Endothelial cell of umbilical vein (primary cell): ENCODE results near the gene SETD1A. TPM values are rescaled to one million over a fixed set of nuclear protein-coding genes. Genes with fewer than 3 reads are reported as not detected.

ENCODE experiments used
- BruUV-seq: library from RNA; stranded (reverse); fragments of 400-500 nt; replicated peaks from 2 replicates; lab custom pipeline; 2021; lab: Mats Ljungman, UMichigan
- CTCF ChIA-PET: fragments of 300-600, 350-600 bp; sonication (Branson Sonifier 250); formaldehyde crosslinking; loops from one replicate; lab custom pipeline; 2021; ENCODE audit warnings: antibody characterized with exemption, inconsistent platforms; lab: Charles Lee
- POLR2A ChIA-PET: fragments of 300-600, 350-600 bp; sonication (Branson Sonifier 250); formaldehyde crosslinking; loops from one replicate; lab custom pipeline; 2021; ENCODE audit warnings: antibody characterized with exemption, inconsistent platforms; lab: Charles Lee
- DNase-seq: peaks from one replicate; pipeline ENCODE4 v3.0.0-alpha.2; 2011; ENCODE audit warnings: low read depth, low spot score
- FAIRE-seq: peaks from 2 replicates; lab custom pipeline; 2011; peaks lifted over from hg19 to GRCh38; lab: Jason Lieb, UNC
- H2AFZ ChIP-seq: 2 replicates; pipeline ENCODE4 v1.6.0; 2012; ENCODE audit warnings: low read depth, low read length, control low read depth, inconsistent platforms
- H3K27ac ChIP-seq: 2 replicates; pipeline ENCODE4 v1.5.1; 2011; ENCODE audit warnings: low read depth, mild to moderate bottlenecking, control low read depth, low read length, moderate library complexity; ENCODE audit not compliant: insufficient read depth
- H3K27me3 ChIP-seq, 2 experiments: 2 replicates each; pipeline versions ENCODE4 v1.6.0 to v1.6.1; 2011; ENCODE audit warnings: low read length in 2 of 2, mixed read lengths in 1 of 2; ENCODE audit not compliant: control insufficient read depth in 2 of 2, insufficient read depth in 2 of 2
- H3K36me3 ChIP-seq, 2 experiments: 2 replicates in 1 of 2; 3 replicates in 1 of 2; pipeline ENCODE4 v1.5.1; 2011; ENCODE audit warnings: low read length in 2 of 2, mild to moderate bottlenecking in 1 of 2, moderate library complexity in 1 of 2; ENCODE audit not compliant: control insufficient read depth in 2 of 2, insufficient read depth in 2 of 2; ENCODE audit errors: extremely low read depth in 1 of 2
- H3K4me1 ChIP-seq: 3 replicates; pipeline ENCODE4 v1.5.1; 2011; ENCODE audit warnings: mild to moderate bottlenecking, low read length; ENCODE audit not compliant: control insufficient read depth, insufficient read depth; ENCODE audit errors: extremely low read depth
- H3K4me2 ChIP-seq: 2 replicates; pipeline ENCODE4 v1.6.1; 2011; ENCODE audit warnings: low read length, control low read depth, mixed read lengths; ENCODE audit not compliant: insufficient read depth
- H3K4me3 ChIP-seq, 3 experiments: fragments of 200-600 bp in 1 of 3; sonication (generic), shearing (Covaris generic) in 1 of 3; replicated peaks in 1 of 3; 2 replicates each; pipeline ENCODE4 v1.5.1; 2011 to 2016; ENCODE audit warnings: control low read depth in 3 of 3, low read length in 3 of 3, mild to moderate bottlenecking in 2 of 3, inconsistent platforms in 1 of 3, low read depth in 1 of 3, moderate library complexity in 1 of 3; ENCODE audit not compliant: insufficient read depth in 1 of 3
- H3K79me2 ChIP-seq: 2 replicates; pipeline ENCODE4 v1.6.0; 2012; ENCODE audit warnings: low read length, inconsistent platforms; ENCODE audit not compliant: control insufficient read depth, insufficient read depth
- H3K9ac ChIP-seq: replicated peaks from 2 replicates; pipeline ENCODE3; 2011; ENCODE audit warnings: low read length, control low read depth; ENCODE audit not compliant: insufficient read depth; ENCODE audit errors: extremely low read depth
- H3K9me1 ChIP-seq: replicated peaks from 3 replicates; pipeline ENCODE4 v1.6.0; 2011; ENCODE audit warnings: mild to moderate bottlenecking, low read length; ENCODE audit not compliant: control insufficient read depth, insufficient read depth; ENCODE audit errors: extremely low read depth
- H3K9me3 ChIP-seq: replicated peaks from 2 replicates; pipeline ENCODE4 v1.5.1; 2012; ENCODE audit warnings: low read length, inconsistent platforms; ENCODE audit not compliant: control insufficient read depth, insufficient read depth
- H4K20me1 ChIP-seq: replicated peaks from 2 replicates; pipeline ENCODE3; 2011; ENCODE audit warnings: mild to moderate bottlenecking, low read length; ENCODE audit not compliant: control insufficient read depth, insufficient read depth; ENCODE audit errors: extremely low read depth
- CTCF ChIP-seq, 2 donors: IDR thresholded peaks; 1 replicate in 1 of 2; 2 replicates in 1 of 2; pipeline ENCODE4 v1.5.1; 2011; ENCODE audit warnings: low read length in 2 of 2, mild to moderate bottlenecking in 2 of 2, moderate library complexity in 2 of 2, control low read depth in 1 of 2, inconsistent platforms in 1 of 2, low read depth in 1 of 2; ENCODE audit not compliant: insufficient read depth in 1 of 2; ENCODE audit errors: extremely low read depth in 1 of 2
- EZH2 ChIP-seq: IDR thresholded peaks from 2 replicates; pipeline ENCODE4 v1.6.1; 2012; ENCODE audit warnings: borderline replicate concordance, low read depth, mild to moderate bottlenecking, moderate library complexity, low read length, inconsistent platforms; ENCODE audit not compliant: severe bottlenecking
- FOS ChIP-seq: IDR thresholded peaks from 2 replicates; pipeline ENCODE4 v1.6.1; 2011; ENCODE audit warnings: mild to moderate bottlenecking, low read length, moderate library complexity, borderline replicate concordance; ENCODE audit not compliant: insufficient read depth
- GATA2 ChIP-seq: IDR thresholded peaks from 2 replicates; pipeline ENCODE4 v1.7.0; 2011; ENCODE audit warnings: low read depth, mild to moderate bottlenecking, moderate library complexity, mixed read lengths, low read length; ENCODE audit not compliant: insufficient read length, insufficient read depth
- JUN ChIP-seq: IDR thresholded peaks from 2 replicates; pipeline ENCODE4 v1.6.1; 2011; ENCODE audit warnings: borderline replicate concordance, low read depth; ENCODE audit not compliant: insufficient read length, insufficient read depth
- MYC ChIP-seq: IDR thresholded peaks from one replicate; pipeline ENCODE4 v1.6.1; 2011; ENCODE audit warnings: mild to moderate bottlenecking, low read depth, low read length
- POLR2A ChIP-seq: IDR thresholded peaks from 2 replicates; pipeline ENCODE4 v1.6.1; 2012; ENCODE audit warnings: low read depth, mild to moderate bottlenecking, control low read depth, low read length
- POLR2AphosphoS5 ChIP-seq: IDR thresholded peaks from 2 replicates; pipeline ENCODE4 v1.6.1; 2012; ENCODE audit warnings: low read depth, mild to moderate bottlenecking, control low read depth, low read length, moderate library complexity; ENCODE audit not compliant: insufficient read depth
- dilution Hi-C: fragments of 300-500 bp; cut with MboI; formaldehyde crosslinking; loops from one replicate; pipeline ENCODE4 v1.15.0; 2019; ENCODE audit warnings: low sequenced_read_pairs; ENCODE audit not compliant: extremely low pct_ligation_motif_present
- intact Hi-C: fragments of 100-400 bp; cut with micrococcal nuclease; formaldehyde crosslinking; loops from one replicate; pipeline ENCODE4 v1.10.0; 2022
- polyA plus RNA-seq, 4 experiments: library from polyadenylated mRNA; depleted of rRNA in 3 of 4; stranded (reverse) in 3 of 4; unstranded in 1 of 4; fragments of >200 nt; gene quantifications; 2 replicates each; pipeline versions ENCODE4 v1.2.1 to v1.2.3, GENCODE V29; 2011 to 2012; ENCODE audit warnings: missing spikeins in 1 of 4
- total RNA-seq: library from RNA; stranded (reverse); gene quantifications from 2 replicates; pipeline ENCODE4 v1.2.3, GENCODE V29; 2021
- TF ChIP-seq, protein P1 (sequence below): IDR thresholded peaks from 2 replicates; pipeline ENCODE4 v1.6.1; 2011; ENCODE audit not compliant: insufficient read depth, insufficient read length

The SETD1A gene
- total and polyA plus RNA-seq, 2 donors (not counting 3 experiments of a cell fraction or from before 2014, with no cell fraction given), result 3.5 to 21.3 TPM

DNA sequence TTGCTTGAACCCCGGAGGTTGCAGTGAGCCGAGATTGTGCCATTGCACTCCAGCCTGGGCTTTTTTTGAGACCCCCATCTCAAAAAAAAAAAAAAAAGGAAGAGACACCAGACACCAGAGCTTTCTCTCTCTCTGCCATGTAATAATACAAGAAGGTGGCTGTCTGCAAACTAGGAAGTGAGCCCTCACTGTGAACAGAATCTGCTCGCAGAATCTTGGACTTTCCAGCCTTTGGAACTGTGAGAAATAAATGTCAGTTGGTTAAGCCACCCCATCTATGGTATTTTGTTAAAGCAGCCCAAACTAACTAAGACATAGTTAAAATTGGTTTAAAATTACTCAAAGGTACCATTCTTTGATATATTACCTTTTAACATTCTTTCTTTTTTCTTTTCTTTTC is 63.0 kb downstream of the SETD1A start:
- H3K36me3 ChIP-seq, result no peaks in the 10 kb centered on the region
- H4K20me1 ChIP-seq, result no peaks in the 10 kb centered on the region
- intact Hi-C loops, result no loop called here
- ChIA-PET CTCF (interaction anchor here (0.8 to 1.0 kb wide), 3 partner anchors 10 to 848 kb away, joined by 3 to 4 read pairs (median 3); no protein-coding TSS in a partner anchor), POLR2A (no interaction called here)
- FAIRE-seq, result no peak
- no peaks in the 10 kb centered on the region for H3K79me2 ChIP-seq
- H3K9me1 ChIP-seq, result no peaks in the 10 kb centered on the region
- no peak for TF ChIP-seq EZH2
- H3K27ac ChIP-seq, result no peak overlapping the region
- H3K4me1 ChIP-seq, result no peaks in the 10 kb centered on the region
- no peaks in the 10 kb centered on the region for H3K9me3 ChIP-seq
- DNase-seq, result no peak
- no peak overlapping the region for H3K4me2 ChIP-seq
- no peak overlapping the region for H3K4me3 ChIP-seq
- BruUV-seq, result no TSS peak
- H3K27me3 ChIP-seq, result no peaks in the 10 kb centered on the region
- dilution Hi-C loops, result no loop called here
- no peak overlapping the region for H3K9ac ChIP-seq
- H2AFZ ChIP-seq, result no peak overlapping the region

- Histone ChIP-seq H2AFZ (no peak overlapping the region), H3K4me2 (no peak overlapping the region), H3K27me3 (no peaks in the 10 kb centered on the region), H3K4me3 (no peak overlapping the region), H3K79me2 (no peaks in the 10 kb centered on the region), H3K27ac (no peak overlapping the region), H3K9me3 (no peaks in the 10 kb centered on the region), H4K20me1 (no peaks in the 10 kb centered on the region), H3K4me1 (no peaks in the 10 kb centered on the region), H3K36me3 (no peaks in the 10 kb centered on the region), H3K9me1 (no peaks in the 10 kb centered on the region), H3K9ac (no peak overlapping the region)
- dilution Hi-C loops (no loop called here), intact Hi-C loops (no loop called here)
- no TSS peak for BruUV-seq
- POLR2A ChIA-PET, result no interaction called here
- no peak for FAIRE-seq
- TF ChIP-seq POLR2AphosphoS5, result no peak
- no peak for TF ChIP-seq GATA2
- TF ChIP-seq, protein P1, sequence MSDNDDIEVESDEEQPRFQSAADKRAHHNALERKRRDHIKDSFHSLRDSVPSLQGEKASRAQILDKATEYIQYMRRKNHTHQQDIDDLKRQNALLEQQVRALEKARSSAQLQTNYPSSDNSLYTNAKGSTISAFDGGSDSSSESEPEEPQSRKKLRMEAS, result no peak
- no peak for TF ChIP-seq POLR2A
- no peak for TF ChIP-seq JUN
- no peak for TF ChIP-seq CTCF (IDR thresholded peaks at IDR 0.05; ENCODE audit: extremely low read depth in 1 of 2, insufficient read depth in 1 of 2, low read depth in 1 of 2, low read length in 2 of 2)
- TF ChIP-seq EZH2, result no peak
- TF ChIP-seq FOS, result no peak
- no peak for TF ChIP-seq MYC
- DNase-seq, result no peak
- CTCF ChIA-PET, result interaction anchor here (1.1 to 1.2 kb wide), 2 partner anchors 16 to 38 kb away, joined by 3 to 5 read pairs; partner anchors contain the start of gene HSD3B7
Observed at GRCh38 chr16:31022544-31023251, 65.1 kb downstream of the SETD1A start.
